Subcutaneous adipose tissue (tissue), 4 donors: ENCODE results near the gene SMCR8. TPM values are rescaled to one million over a fixed set of nuclear protein-coding genes. Genes with fewer than 3 reads are reported as not detected.

Source experiments
- CTCF ChIP-seq: fragments of 450-650 bp; IDR thresholded peaks from one replicate; pipeline ENCODE4 v1.5.1; 2016; ENCODE audit warnings: low read depth, mild to moderate bottlenecking, control low read depth, antibody characterized with exemption, moderate library complexity
- total RNA-seq, 4 donors: library from RNA; depleted of rRNA; stranded (reverse); fragments of >200 nt; gene quantifications; one replicate each; pipeline ENCODE4 v1.1.0, GENCODE V29; 2016

Gene SMCR8
- total RNA-seq, 4 donors from 2014 or later: 12.7 to 18.2 (median 16.3) TPM

GRCh38 chr17:18353541-18353940 lies 38.4 kb downstream of the SMCR8 start:
- TF ChIP-seq CTCF: no peak

- TF ChIP-seq CTCF: no peak
Measured at GRCh38 chr17:18356624-18357023, 41.5 kb downstream of the SMCR8 start.

GRCh38 chr17:18360518-18360917 lies 45.4 kb downstream of the SMCR8 start:
- TF ChIP-seq CTCF: no peak

GRCh38 chr17:18361837-18362697 lies 47.0 kb downstream of the SMCR8 start:
- TF ChIP-seq CTCF: no peak

- no peak for TF ChIP-seq CTCF
Measured at GRCh38 chr17:18362698-18363100, 47.6 kb downstream of the SMCR8 start.

- TF ChIP-seq CTCF: no peak
Measured at GRCh38 chr17:18363101-18364049, 48.3 kb downstream of the SMCR8 start, which contains the start of gene SHMT1. Gene SHMT1 (minus strand): TSS chr17:18363550. CDS start chr17:18355981, 7,569 bp downstream.

GRCh38 chr17:18364166-18364565 lies 49.1 kb downstream of the SMCR8 start:
- no peak for TF ChIP-seq CTCF
